Ecto neural progenitor cell (in vitro differentiated cells): ENCODE measurements around the gene SIX5.

Experiments
- DNase-seq: peaks from one replicate; pipeline ENCODE4 v3.0.0-alpha.2; 2018; ENCODE audit warnings: low spot score

The SIX5 gene

DNA sequence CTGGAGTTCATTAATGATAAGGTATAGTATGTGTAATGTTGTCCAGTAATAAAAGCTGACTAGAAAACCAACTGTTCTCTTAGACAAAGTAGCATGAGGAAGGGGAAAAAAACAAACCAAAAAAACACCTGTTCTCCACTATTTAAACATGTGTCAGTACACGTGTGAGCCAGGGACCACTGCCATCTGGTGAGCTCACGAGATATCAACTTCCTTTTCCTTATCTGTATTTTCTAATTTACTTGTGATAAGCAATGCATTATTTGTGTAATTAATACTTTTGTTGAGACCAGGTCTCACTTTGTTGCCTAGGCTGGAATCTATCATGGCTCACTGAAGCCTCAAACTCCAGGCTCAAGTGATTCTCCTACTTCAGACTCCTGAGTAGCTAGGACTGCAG, 4.3 kb upstream of the SIX5 start:
- DNase-seq = no peak

DNA sequence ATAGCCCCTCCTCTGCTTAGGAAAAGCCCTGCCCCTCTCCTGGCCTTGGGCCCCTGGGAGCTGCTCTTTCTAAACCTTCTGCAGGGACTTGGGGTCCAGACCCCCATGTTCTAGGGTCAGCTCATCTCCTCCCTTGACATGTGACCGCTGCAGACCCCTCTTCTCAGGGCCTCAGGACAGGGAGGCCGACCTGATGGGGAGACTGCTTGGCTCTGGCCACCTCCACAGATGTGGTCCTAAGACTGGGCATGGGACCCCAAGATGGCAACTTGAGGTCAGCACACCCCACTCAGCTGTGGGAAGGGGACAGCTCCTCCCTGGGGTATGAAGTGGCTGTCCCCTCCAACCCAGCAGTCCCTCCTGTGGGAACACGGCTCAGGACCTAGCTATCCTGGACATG, 3.9 kb upstream of the SIX5 start:
- DNase-seq = no peak

DNA sequence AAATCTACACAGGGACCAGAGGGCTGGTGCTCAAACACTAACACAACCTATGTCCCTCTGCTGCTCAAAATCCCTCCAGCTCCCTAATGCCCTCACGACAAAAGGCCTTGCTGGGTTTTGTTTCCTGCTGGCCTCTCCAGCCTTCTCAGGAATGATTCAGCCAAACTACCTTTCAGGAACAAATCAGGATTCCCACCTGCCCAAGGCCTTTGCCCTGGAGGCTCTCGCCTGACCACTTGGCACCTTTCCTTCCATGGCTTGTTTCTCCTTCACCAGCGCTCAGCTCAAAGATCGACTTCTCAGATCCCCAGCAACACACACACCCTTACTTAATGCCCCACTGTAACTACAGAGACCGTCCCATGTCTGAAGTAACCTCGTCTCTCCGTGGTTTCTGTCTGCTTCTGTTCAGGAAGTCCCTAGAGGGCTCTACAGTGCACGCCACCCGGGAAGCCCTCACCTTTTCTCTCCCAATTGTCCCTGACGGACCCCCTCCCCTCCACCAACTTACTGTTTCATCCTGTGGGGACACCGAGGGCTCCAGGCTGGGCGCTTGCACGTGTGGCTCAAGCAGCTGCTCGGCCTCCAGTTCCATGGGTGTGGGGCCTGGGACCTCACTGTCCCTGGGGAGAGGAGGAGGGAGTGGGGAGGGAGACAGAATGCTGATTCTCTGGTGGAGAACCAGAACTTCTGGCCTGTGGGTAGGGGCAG, 3.2 kb upstream of the SIX5 start:
- no peak for DNase-seq

DNA sequence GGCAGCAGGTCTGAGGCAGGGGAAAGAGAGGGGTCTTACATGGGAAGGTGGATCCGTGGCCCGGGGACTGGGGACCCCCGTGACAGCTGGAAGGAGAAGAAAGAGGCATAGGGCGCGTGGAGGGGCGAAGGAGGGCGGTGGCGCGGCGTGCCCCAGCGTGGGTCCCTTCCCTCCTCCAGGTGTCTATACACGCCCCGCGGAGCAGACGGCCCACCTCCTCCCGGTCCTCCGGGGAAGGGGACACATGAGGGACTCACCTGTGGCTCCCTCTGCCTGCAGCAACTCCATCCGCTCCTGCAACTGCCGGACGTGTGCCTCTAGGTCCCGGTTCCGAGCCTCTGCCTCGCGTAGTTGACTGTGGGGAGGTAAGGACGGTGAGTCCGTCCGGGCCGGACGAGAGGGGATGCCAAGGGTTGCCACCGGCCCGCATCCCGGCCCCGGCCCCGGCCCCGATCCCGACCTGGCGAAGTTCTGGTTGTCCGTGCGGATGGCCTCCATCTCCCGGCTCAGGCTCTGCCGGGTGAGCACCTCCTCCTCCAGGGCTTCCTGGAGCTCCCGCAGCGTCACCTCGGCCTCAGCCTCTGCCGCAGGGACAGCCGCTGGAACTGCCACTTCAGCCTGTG, 2.4 kb upstream of the SIX5 start:
- no peak for DNase-seq

DNA sequence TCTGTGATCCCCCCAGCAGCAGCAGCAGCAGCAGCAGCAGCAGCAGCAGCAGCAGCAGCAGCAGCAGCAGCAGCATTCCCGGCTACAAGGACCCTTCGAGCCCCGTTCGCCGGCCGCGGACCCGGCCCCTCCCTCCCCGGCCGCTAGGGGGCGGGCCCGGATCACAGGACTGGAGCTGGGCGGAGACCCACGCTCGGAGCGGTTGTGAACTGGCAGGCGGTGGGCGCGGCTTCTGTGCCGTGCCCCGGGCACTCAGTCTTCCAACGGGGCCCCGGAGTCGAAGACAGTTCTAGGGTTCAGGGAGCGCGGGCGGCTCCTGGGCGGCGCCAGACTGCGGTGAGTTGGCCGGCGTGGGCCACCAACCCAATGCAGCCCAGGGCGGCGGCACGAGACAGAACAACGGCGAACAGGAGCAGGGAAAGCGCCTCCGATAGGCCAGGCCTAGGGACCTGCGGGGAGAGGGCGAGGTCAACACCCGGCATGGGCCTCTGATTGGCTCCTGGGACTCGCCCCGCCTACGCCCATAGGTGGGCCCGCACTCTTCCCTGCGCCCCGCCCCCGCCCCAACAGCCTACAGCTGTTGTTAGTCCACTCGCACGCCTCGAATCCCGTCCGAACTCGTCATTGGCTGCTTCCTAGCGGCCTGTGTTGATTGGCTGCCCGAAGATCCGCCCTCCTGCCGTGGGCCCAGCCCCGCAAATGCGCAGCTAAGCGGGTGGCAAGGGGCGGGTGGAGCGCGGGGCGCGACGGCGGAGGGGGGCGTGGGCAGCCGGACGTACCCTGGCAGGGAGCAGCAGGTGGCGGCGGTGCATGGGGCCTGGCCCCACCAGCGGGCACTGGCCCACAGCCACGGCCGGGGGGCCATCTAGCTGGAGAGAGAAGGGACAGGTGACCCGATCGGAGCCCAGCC, 1.4 kb upstream of the SIX5 start:
- DNase-seq = peak; percentile 98

DNA sequence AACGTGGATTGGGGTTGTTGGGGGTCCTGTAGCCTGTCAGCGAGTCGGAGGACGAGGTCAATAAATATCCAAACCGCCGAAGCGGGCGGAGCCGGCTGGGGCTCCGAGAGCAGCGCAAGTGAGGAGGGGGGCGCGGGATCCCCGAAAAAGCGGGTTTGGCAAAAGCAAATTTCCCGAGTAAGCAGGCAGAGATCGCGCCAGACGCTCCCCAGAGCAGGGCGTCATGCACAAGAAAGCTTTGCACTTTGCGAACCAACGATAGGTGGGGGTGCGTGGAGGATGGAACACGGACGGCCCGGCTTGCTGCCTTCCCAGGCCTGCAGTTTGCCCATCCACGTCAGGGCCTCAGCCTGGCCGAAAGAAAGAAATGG, 754 bp upstream of the SIX5 start:
- no peak for DNase-seq

DNA sequence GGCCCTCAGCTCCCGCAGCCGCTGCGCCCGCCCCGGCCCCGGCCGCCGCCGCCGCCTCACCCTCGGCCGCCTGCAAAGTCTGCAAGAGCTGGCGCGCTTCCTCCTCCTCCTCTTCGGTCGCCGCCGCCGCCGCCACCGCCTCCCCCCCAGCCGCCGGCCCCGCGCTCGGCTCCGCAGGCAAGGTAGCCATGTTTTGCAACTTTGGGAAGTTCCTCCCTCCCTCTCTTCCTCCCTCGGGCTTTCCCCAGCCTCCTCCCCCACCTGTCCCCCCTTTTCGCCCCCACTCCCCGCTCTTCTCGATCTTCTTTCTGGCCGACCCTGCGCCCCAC, 433 bp downstream of the SIX5 start:
- DNase-seq = peak; percentile 77

DNA sequence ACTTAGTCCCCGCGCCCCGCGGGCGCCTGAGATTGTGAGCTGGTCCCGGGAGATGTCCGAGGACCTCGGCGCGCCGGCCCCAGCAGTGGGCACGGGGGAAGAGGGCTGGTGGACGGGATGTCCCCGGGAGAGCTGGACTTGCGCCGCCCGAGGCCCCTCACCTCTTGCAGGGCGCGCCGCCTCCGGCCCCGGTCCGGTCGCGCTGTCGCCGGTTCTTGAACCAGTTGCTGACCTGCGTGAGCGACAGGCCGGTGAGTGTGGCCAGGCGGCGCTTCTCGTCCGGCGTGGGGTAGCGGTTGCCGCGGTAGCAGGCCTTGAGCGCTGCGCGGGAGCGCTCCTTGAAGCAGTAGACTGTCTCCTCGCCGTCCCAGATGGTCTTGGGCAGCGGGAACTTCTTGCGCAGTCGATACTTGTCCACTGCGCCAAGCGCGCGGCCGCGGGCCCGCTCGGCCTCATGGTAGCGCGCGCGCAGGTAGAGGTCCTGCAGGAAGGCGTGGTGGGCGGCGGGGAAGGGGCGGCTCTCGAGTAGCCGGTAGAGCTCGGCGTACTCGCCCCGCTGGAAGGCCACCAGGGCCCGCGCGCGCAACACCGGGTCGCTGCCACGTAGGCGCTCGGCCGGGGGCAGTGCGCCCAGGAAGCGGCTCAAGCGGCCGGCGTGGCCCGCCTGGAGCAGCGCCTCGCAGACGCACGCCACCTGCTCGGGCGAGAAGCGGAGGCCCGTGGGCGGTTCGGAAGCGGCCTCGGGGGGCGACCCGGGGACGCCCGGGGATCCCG, 984 bp downstream of the SIX5 start:
- DNase-seq = peak; percentile 79

DNA sequence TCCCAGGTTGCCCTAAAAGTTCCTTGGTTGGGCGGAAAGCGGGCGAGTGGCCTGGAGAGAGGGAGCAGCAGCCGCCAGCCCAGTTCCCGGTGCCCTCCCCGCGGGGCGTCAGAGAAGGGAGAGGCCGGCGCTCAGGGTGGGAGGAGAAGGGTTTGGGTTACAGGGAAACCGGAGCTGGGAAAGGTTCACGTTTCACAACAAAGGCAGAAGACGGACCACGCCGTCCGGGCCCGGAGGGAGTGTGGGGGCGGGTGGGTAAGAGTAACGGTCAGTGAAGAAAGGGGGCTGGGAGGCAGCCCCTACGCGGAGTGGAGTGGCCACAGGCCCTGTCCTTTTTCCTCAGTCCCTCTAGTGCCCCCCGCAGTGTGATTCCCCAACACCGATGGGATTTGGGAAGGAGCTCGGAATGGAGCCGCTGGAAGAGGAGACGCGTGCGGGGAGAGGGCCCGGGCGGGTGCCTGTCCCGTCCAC, 1.6 kb downstream of the SIX5 start:
- DNase-seq = peak; percentile 85

DNA sequence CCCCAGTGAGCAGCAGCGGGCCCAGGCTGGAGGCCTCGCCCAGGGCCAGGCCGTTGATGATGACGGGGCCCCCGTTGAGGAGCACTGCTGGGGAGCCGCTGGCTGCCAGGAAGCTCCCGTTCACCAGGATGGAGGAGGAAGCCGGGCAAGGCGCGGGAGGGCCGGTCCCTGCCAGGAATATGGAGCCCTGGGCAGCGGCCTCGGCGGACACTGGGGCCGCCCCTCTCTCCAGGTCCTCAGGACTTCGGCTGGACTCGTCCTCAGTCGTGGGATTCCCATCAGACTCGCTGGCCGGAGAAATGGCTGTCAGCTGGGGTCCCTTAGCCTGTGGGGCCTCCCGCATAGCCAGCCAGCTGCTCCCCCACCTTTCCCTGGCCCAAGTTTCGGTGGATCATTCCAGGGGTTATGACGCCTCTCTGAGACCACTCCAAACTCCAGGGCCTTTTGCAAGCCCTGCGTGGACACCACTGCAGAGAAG, 2.1 kb downstream of the SIX5 start:
- DNase-seq = no peak

DNA sequence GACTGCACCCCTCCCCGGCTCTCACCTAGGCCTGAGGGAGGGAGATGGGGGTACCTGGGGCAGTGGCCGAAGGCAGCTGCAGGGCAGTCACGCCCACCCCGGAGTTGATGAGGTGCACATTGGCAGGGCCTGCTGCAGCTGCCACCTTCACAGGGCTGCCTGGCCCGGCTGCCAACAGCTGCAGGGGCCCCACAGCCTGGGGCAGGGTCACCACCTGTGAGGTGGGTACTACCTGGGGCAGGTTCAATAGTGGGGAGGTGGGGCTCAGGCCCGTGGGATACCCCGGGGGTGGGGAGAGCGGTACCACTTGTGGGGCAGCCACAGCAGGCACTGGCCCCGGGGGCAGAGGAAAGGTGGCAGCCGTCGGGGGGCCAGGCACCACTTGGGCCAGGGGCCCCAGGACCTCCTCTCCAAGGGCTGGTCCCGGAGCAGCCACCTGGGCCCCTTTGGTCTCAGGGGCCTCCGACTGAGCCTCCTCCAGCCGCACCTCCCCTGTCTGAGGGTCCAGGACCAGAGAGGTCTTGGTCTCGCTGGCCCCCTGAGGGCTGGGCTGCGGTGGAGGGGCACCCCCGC, 2.7 kb downstream of the SIX5 start:
- DNase-seq = peak; percentile 53

DNA sequence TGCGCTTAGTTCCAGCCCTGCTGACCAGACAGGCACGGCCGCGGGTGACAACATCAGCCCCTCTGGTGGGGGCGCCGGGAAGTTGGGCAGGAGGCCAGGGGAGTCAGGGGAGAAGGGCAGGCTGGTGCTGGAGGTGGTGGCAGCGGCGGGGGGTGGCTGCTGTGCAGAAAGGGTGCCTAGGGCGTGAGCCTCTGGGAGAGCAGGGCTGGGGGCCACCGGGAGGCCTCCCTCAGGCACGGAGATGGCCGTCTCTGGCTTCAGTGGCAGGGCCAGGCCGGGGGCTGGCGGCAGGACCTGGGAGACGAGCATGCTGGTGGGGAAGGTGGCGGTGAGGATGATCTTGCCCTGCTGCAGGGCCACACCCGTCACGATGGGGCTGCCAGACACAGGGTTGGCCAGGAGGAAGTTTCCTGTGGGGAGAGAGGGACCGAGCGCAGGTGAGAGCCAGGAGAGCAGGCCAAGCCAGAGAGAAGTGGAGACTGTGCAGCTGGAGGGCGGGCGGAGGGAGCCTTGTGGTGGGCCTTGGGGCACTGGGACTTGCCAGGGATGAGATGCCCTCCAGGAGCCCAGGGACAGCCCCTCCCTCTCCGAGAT, 3.3 kb downstream of the SIX5 start:
- peak; percentile 47 for DNase-seq

DNA sequence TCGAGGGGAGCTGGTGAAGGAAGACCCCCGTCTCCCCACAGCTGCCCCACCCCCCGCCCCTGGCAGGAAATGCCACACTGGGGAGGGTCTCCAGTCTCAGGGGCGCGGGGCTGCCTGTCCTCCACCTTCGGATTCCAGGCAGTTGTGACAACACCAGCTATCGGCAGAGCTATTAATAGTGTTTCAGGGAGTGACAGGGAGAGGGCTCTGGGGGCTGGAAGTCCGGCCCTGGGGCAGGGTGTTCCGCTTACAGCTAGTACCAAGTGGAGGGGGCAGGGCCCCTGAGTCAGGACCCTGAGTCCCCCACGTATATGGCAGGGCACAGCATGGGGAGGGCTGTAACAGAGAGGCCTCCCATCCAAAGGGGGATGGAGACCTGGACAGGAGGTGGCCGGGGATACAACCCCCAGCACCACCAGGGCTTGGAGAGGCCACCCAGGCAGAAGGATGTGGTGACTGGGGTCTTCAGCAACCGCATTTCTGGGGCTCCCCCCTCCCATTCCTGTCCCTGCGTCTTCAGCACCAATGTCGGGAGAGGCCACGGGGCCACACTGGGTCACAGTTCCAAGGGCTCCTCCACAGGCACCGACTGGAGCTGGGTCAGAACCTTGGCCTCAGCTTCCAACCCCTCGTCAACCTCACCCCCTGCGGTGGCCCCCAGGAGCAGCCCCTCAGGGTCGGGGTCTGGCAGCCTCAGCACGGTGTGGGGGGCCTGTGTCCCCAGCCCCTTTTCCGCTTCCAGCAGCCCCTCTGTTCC, 3.9 kb downstream of the SIX5 start:
- DNase-seq = peak; percentile 50

DNA sequence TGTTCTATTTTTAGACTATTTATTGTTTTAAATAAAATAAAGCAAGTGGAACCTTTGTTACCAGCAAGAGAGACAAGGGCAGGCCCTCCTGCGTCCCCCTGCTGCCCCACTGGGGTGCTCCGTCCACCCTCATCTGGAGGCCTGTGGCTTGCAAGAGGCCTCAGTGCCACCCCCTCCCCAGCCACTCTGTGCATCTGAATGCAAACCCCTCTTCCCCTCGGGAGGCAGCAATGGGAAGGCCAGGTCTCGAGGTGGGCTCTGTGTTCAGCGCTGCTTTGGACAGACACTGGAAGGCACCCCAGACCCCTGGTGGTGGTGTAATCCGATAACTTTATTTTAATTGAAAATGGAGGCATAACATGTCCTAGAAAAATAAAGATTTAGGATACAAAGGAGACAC, 4.6 kb downstream of the SIX5 start:
- peak; percentile 48 for DNase-seq

DNA sequence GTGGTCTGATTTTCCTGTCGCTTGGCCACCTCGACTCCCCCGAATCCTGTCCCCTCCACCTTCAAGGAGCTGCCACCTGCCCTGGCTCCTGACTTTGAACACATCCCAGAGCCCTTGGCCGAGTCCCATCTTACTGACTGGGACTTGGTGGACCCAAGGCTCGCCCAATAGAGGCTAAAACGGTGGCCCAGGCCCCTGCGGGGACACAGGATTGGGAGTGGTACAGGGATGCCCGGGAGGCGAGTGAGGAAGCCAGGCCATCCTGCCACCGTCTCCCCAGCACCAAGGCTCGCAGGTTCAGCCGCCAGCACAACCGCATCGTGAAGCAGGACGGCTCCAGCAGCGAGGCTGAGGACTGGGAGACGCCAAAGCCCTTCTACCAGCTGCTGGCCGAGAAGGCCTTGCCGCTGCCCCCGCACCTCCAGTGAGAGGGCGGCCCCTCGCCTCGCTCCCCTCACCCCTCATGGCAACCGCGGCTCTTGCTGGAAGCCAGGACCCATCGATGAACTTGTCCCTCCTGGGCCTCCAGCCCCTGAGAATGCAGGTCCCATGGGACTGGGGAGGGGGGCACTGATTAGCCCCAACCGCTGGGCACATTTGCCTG, 5.3 kb downstream of the SIX5 start:
- DNase-seq = peak; percentile 51

DNA sequence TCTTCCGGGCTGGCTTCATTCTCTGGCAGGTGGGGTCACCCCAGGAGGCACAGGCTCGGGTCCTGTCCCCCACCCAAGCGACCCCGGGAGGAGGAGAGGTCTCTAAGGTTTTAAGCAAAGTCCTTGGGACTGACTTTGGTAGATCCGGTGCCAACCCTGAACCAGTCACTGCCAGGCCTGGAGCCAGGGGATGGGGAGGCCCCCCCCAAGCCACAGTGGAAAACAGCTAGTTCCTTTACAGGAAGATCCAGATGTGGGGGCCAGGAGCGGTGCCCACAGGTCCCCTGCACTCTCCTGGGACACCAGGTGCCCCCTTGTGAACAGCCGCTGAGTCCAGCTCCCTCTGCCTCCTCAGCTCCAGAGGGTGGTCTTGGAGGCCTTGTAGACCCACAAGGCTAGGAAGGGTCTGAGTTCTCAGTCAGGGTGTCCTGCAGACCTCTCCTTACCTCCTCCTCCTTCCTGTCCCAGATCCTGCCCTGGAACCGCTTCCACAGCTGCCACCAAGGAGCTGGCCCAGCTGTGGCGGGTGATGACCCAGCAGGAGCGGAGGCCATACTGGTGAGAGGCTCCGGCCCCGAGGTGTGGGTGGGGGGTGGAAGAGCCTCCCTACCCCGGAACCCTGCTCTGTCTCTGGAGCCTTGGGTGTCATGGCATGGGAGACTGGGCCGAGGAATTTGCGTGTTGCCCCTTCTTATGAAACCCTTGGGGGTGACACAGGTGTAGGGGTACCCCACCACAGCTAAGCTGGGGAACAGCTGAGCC, 6.0 kb downstream of the SIX5 start:
- peak; percentile 44 for DNase-seq

DNA sequence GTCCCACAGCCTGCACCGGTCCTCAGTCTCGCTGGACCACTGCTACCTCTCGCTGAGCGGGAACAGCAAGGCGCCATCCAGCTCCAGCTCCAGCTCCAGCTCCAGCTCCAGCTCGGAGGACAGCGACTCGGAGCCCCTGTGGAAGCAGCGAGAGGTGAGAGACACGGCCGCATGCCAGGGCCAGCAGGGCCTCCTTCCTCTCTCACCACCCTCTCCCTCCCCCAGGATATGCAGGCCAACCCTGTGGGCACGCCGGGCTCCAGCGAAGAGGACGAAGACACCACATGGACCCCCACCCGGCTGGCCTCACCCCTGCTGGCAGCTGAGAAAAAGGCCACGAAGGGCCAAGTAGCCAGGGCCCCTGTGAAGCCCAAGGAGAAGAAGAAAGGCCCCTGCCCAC, 7.3 kb downstream of the SIX5 start:
- no peak for DNase-seq

DNA sequence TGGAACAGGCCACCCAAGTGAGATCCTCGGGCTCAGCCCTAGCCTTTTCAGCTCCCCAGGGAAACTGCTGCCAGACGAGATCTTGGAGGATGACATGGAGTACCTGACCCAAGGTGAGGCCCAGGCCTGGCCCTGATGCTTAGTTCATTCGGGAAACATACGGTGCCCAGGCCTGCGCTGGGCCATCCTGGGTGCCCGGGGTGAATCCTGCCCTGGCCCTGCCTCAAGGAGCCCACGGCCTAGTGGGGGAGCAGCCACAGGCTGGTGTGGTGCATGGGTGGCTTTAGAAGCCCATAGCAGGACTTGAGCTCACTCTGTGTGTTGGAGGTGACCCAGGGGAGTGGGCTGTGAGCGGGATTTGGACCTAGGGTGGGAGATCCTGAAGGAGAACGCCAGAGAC, 10.1 kb downstream of the SIX5 start:
- no peak for DNase-seq

DNA sequence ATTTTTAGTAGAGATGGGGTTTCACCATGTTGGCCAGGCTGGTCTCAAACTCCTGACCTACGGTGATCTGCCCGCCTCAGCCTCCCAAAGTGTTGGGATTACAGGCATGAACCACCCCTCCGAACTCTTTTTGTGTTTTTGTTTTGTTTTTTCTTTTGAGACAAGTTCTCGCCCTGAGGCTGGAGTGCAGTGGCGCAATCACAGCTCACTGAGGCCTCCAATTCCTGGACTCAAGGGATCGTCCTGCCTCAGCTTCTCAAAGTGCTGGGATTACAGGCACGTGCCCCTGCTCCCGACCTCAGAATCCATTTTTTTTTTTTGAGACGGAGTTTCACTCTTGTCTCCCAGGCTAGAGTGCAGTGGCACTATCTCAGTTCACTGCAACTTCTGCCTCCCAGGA, 11.4 kb downstream of the SIX5 start:
- no peak for DNase-seq
